Peyer's patch (tissue), 4 donors: ENCODE data around the gene NBDY.

Source experiments
- POLR2A ChIP-seq, 2 donors: fragments of 450-650 bp; IDR thresholded peaks; one replicate each; pipeline ENCODE4 v1.5.1; 2017; ENCODE audit warnings: antibody characterized with exemption in 2 of 2, mild to moderate bottlenecking in 2 of 2, moderate library complexity in 2 of 2
- TF ChIP-seq, protein P1 (sequence below), 6 experiments: fragments of 450-650 bp in 4 of 6; fragments of 200-600 bp in 2 of 6; sonication (generic) in 1 of 6; IDR thresholded peaks; one replicate each; pipeline ENCODE4 v1.5.1; 2017 to 2019; ENCODE audit warnings: antibody characterized with exemption in 6 of 6, mild to moderate bottlenecking in 3 of 6, moderate library complexity in 1 of 6

DNA sequence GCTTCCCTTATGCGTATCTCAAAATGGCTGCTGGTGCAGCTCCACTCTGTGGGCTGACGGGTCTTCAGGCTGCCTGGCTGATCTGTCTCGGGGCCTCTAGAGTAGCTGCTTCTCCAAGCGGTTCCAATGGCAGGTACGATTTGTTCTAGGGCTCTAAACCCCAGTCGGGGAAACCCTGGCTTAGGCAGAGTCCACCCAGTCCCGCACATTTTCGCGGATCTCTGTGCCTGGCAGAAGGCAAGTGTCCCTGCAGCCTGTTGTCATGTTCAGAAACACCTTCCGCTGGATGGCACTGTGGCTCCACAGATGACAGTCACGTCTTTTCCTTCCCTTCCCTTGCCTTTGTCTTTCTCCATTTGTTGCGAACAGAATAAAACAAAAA, 54.4 kb downstream of the NBDY start:
- TF ChIP-seq, protein P1, sequence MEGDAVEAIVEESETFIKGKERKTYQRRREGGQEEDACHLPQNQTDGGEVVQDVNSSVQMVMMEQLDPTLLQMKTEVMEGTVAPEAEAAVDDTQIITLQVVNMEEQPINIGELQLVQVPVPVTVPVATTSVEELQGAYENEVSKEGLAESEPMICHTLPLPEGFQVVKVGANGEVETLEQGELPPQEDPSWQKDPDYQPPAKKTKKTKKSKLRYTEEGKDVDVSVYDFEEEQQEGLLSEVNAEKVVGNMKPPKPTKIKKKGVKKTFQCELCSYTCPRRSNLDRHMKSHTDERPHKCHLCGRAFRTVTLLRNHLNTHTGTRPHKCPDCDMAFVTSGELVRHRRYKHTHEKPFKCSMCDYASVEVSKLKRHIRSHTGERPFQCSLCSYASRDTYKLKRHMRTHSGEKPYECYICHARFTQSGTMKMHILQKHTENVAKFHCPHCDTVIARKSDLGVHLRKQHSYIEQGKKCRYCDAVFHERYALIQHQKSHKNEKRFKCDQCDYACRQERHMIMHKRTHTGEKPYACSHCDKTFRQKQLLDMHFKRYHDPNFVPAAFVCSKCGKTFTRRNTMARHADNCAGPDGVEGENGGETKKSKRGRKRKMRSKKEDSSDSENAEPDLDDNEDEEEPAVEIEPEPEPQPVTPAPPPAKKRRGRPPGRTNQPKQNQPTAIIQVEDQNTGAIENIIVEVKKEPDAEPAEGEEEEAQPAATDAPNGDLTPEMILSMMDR (IDR thresholded peaks at IDR 0.05) = peak in 2 of 6 experiments; percentile 30 to 70
- TF ChIP-seq POLR2A (IDR thresholded peaks at IDR 0.05) = no peak
